Kidney capillary endothelial cell (primary cell): Measurements from ENCODE around the gene MFSD6L.

ENCODE experiments used
- DNase-seq: peaks from one replicate; pipeline ENCODE4 v3.0.0-alpha.2; 2018; ENCODE audit warnings: low spot score

The MFSD6L gene

GRCh38 chr17:8798846-8799569 is at the start of gene MFSD6L:
MFSD6L (minus strand) TSS chr17:8799365; CDS start chr17:8799120, 245 bp downstream.
- no peak for DNase-seq

GRCh38 chr17:8847891-8848290 is 48.7 kb upstream of the MFSD6L start:
- no peak for DNase-seq

GRCh38 chr17:8846768-8847211 is 47.6 kb upstream of the MFSD6L start:
- peak; percentile 34 for DNase-seq

GRCh38 chr17:8844229-8845218 is 45.4 kb upstream of the MFSD6L start:
- DNase-seq = peak; percentile 21

GRCh38 chr17:8843344-8843743 is 44.2 kb upstream of the MFSD6L start:
- no peak for DNase-seq

GRCh38 chr17:8841844-8842243 is 42.7 kb upstream of the MFSD6L start:
- DNase-seq = no peak

- DNase-seq = no peak
Measured at GRCh38 chr17:8839410-8839935, 40.3 kb upstream of the MFSD6L start.

- DNase-seq = no peak
Measured at GRCh38 chr17:8838551-8839095, 39.5 kb upstream of the MFSD6L start.

GRCh38 chr17:8837563-8838075 is 38.5 kb upstream of the MFSD6L start:
- DNase-seq = no peak

- no peak for DNase-seq
Measured at GRCh38 chr17:8836821-8837562, 37.8 kb upstream of the MFSD6L start.

GRCh38 chr17:8835631-8836364 is 36.6 kb upstream of the MFSD6L start:
- DNase-seq = no peak

GRCh38 chr17:8835106-8835505 is 35.9 kb upstream of the MFSD6L start:
- DNase-seq = no peak

GRCh38 chr17:8832711-8833352 is 33.7 kb upstream of the MFSD6L start:
- no peak for DNase-seq

- DNase-seq = no peak
Measured at GRCh38 chr17:8831234-8831849, 32.2 kb upstream of the MFSD6L start.

- no peak for DNase-seq
Measured at GRCh38 chr17:8830141-8830540, 31.0 kb upstream of the MFSD6L start.

GRCh38 chr17:8829036-8829941 is 30.1 kb upstream of the MFSD6L start:
- no peak for DNase-seq

- no peak for DNase-seq
Measured at GRCh38 chr17:8828517-8828875, 29.3 kb upstream of the MFSD6L start.

GRCh38 chr17:8826808-8827435 is 27.8 kb upstream of the MFSD6L start:
- no peak for DNase-seq
